SH-SY5Y (cell line): ENCODE data around the gene PARD3.

Source experiments
- GATA2 ChIP-seq: IDR thresholded peaks from 2 replicates; pipeline ENCODE4 v1.6.1; 2011; ENCODE audit warnings: mild to moderate bottlenecking, low read depth, low read length
- GATA3 ChIP-seq: IDR thresholded peaks from 2 replicates; pipeline ENCODE4 v1.6.1; 2011; ENCODE audit warnings: low read depth, mild to moderate bottlenecking, low read length, moderate library complexity

The PARD3 gene

GRCh38 chr10:34407324-34407805 is 407.7 kb downstream of the PARD3 start:
- TF ChIP-seq GATA3, result no peak
- TF ChIP-seq GATA2, result no peak

GRCh38 chr10:34406463-34407323 is 408.4 kb downstream of the PARD3 start:
- TF ChIP-seq GATA3 (no peak), GATA2 (no peak)

DNA sequence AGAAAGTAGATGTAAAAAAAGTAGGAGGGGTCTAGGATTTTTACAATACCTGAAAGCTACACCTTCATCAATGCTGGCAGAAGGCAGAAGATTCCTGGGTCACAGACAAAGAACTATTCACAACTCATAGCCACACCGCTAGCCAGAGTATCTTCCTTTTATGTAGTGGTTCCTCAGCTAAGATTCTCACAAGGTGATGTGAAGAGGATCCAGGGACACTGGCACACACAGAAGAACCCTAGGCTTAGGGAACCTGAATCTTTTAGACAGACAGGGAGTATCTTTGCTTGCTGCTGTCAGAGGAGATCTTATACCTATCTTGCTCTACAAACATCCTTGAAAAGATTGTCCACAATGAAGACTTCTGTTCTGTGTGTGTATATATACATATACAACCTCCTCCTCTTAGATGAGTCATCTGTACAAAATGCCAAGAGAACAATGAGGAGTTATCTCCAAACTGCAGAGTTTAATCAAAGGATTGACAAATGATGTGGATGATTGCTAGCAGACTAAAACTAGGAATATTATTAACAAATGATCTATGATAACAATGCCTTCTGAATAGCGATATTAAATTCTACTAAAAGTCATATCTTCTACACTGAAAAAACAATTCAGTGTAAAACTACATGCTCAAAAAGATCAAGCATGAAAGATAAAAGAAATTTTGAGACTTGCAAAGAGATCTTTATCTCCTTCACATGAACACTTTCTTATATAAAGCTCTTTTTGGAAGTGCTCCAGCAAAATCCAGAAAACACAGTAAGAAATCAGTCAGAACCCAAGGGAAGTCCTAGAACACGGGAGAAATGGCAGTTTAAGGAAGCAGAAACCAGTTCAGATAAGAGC is 409.3 kb downstream of the PARD3 start:
- TF ChIP-seq GATA2, result no peak
- TF ChIP-seq GATA3, result no peak

DNA sequence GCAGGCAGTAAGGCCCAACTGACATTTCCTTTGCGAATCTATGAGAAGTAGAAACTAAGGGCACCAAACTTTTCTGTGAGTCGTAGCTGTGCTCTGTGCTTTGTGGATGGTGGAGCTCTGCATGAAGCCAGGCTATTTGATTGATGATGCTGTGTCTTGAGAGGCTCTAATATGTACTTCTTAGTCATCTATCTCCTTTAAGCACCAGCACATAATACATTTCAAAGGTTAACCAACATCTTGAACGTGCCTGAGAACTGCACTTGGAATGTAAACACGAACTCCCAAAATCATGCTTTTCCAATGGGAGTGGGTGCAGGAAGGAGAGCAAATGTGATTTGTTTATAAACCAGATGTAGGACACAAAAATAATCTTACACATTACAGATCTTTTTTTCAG is 411.6 kb downstream of the PARD3 start:
- TF ChIP-seq GATA2, result no peak

DNA sequence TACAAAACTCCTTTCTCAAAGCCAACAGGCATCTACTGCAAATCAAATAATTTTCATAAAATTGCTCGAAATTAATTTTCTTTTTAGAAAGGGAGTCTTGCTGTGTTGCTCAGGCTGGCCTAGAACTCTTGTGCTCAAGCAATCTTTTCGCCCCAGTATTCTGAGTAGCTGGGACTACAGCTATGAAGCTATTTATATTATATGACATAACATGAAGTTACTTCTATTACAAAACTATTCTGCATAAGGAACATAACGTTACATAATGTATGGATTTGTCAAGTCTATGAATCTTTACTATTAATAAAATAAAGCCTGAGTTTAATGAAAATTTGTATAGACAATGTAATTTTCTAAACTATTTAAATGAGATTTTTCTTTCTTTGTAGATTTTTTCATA is 415.0 kb downstream of the PARD3 start:
- TF ChIP-seq GATA2 (no peak), GATA3 (no peak)

DNA sequence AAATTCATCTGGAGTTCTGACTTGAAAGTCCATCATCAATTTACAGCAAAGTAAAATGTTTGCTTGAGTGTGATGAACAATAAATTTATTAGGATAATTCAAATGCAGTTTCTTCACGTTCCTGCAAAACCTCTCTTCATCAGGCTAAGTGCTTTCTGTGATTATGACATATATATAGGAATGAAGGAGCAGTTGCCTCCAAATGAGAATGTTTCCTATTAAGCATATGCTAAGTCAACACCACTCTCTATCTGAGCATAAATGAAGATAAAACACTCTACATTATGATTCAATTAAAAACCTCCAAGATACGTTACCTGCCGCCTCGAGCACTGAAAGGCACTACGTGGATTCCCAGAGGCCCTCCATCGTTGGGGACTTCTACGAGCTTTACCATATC is 416.1 kb downstream of the PARD3 start:
- TF ChIP-seq GATA3 (no peak), GATA2 (no peak)

DNA sequence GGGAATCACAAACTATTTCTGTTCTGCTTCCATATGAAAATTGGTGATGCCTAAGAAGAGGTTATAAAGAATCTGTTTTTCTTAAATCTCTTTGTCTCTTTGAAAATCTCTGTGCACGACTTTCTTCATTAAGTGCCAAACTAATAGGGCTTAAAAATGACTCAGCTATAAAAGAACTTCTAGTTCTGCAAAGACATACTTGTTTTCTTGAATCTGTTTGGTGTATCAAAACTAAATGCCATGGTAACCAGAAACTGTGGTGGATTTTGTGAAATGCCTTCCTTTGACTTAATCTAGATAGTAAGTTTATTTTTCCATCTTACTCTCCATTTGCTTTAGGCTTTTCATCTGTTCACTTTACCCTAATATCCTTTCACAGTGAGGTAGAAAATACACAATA is 417.8 kb downstream of the PARD3 start:
- no peak for TF ChIP-seq GATA3
- TF ChIP-seq GATA2, result no peak

DNA sequence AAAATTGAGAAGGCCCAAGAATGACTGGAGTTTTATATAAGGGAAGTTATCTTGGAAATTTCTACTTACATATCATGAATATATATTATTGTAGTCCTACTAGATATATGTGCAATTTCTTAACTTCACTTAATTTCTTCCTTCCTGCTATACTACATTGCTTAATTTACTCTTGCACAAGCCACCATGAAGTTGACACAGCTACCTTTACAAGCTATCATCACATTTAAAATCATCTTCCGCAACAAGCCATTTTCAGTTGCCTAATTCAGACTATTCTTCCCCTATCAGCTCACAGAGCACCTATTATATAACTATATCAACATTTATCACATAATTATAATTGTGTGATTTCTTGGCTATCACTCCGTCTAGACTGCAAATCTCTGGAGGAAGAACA is 418.4 kb downstream of the PARD3 start:
- no peak for TF ChIP-seq GATA3
- TF ChIP-seq GATA2, result no peak

- TF ChIP-seq GATA3 (no peak), GATA2 (no peak)
These were observed 422.4 kb downstream of the PARD3 start for GRCh38 chr10:34392641-34393170.

GRCh38 chr10:34389801-34390200 is 425.3 kb downstream of the PARD3 start:
- TF ChIP-seq GATA3 (no peak), GATA2 (no peak)

GRCh38 chr10:34386921-34387320 is 428.2 kb downstream of the PARD3 start:
- no peak for TF ChIP-seq GATA2
- TF ChIP-seq GATA3, result no peak

- TF ChIP-seq GATA3, result no peak
- TF ChIP-seq GATA2, result no peak
These were observed 430.7 kb downstream of the PARD3 start for GRCh38 chr10:34384372-34384771.

DNA sequence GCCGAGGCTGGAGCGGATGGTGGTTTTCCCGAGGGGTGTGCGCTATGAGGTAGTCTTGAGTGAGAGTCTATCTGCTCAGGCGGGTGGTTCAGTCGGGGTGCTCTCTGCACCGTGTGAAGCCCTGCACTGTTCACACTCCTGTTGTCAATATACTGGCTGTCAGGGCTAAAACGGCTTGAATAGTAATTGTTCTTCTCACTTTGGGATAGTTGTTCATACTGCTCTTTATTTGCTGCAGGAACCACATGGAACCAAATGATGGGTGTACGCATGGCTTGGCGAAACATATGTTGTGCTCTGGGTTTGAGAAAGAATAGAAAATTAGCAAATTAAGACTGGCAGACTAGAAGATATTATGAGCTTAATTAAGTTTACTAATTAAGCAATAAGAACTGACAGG is 432.5 kb downstream of the PARD3 start:
- TF ChIP-seq GATA2 (no peak), GATA3 (no peak)

GRCh38 chr10:34380856-34381255 is 434.2 kb downstream of the PARD3 start:
- TF ChIP-seq GATA3 (no peak), GATA2 (no peak)
